GM18858 (cell line): ENCODE data around the gene COX19.

Source experiments
- ATAC-seq: cut with Tn5 transposase; IDR thresholded peaks from one replicate; pipeline ENCODE4 v1.9.1; 2021; ENCODE audit not compliant: unreplicated experiment

COX19 gene

DNA sequence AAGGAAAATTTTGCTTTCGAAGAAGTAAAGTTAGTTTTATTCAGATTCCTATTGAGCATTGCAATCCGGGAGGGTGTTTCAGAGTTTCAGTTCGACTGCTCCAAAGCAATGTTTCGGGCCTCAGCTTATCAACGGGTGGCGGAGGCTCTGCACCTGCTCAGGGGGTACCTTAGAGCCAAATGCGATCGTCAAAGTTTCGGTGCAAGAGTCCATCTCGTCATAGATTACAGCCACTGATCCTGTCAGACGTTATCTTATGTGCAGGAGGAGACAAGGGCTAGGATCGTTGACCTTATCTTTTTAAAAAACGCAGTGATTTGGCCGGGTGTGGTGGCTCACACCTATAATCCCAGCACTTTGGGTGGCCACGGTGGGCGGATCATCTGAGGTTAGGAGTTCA, 3.8 kb upstream of the COX19 start:
- ATAC-seq, result no peak

DNA sequence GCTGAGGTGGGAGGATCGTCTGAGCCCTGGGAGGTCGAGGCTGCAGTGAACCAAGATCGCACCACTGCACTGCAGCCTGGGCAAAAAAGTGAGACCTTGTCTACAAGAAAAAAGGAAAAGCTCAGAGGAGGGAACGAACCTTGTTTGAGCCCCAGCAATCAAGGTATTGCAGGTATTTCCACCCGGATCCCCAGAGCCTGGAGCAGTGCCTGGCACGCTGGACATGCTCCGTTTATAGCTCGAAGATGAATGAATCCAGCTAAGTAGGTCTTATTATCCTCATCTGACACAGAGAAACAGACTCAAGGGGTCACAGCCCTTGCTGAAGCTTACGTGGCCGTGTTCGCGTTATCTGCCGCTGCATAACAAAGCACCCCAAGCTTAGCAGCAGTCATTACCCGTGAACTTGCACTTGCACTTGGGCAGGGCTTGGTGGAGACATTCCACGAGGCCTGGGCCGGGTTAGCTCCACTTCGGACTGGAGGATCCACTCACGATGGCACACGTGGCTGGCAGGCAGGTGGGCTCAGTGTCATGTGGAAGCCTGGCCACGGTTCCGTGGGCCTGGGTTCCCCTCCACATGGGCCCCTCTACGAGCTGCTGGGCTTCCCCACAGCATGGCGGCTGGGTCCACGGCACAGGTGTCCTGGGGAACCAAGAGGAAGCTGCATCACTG, 3.2 kb upstream of the COX19 start:
- ATAC-seq, result no peak

DNA sequence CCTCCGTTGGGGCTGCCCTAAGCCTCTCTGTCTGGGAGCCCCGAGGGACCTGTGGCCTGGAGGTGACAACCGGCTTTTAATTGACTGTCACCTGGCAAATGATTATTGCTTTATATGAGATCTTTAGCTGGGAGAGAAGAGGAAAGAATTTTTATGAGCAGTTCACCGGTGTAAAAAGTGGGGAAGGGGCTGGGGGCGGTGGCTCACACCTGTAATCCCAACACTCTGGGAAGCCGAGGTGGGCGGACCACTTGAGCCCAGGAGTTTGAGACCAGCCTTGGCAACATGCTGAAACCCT, 2.6 kb upstream of the COX19 start:
- ATAC-seq, result no peak

DNA sequence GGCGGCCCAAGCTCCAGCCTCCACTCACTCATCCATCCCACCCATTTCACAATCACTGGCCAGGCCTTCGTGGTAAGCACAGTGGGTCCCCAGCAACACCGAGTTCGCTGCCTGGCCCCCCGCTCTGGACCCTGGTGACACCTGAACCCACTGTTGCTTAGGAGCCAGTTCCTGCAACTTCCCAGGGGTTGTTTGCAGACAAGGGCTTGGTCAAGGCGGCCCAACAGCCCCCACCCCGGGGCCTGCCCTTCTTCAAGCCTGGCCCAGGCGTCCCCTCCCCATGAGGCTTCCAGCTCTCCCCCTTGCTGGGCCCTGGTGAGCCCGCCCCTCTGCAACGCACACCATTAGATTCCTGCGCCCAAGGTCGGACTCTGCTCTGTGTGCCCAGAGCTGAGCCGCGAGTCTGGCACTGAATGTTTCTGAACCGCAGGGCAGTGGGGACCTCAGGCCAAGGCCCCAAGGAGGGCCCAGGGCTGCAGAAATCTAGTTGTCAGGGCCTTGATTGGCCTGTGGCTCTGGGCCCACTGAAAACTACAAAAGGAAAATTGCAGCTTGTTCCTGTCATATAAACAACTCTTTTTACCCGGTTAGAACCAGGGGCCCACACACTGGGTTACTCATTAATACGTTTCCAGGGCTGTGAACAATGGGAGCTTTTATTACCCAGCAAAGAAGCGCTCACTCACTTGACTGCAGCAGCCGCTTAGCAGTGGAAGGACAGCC, 2.1 kb upstream of the COX19 start:
- ATAC-seq, result no peak

DNA sequence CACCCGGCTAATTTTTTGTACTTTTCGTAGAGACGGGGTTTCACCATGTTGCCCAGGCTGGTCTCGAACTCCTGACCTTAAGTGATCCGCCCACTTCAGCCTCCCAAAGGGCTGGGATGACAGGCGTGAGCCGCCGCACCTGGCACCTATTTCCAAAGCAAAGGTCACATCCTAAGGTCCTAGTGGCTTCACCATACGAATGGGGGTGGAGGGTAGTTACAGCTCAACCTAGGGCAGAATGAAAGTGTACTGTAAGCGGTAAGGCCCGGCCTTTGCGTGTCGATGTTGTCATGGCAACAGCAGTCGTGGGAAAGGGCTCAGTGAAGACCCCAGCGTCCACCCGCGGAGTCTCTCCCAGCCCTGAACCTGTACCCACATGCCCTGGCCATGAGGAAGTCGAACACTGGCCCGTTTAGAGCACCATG, 1.6 kb upstream of the COX19 start:
- no peak for ATAC-seq

DNA sequence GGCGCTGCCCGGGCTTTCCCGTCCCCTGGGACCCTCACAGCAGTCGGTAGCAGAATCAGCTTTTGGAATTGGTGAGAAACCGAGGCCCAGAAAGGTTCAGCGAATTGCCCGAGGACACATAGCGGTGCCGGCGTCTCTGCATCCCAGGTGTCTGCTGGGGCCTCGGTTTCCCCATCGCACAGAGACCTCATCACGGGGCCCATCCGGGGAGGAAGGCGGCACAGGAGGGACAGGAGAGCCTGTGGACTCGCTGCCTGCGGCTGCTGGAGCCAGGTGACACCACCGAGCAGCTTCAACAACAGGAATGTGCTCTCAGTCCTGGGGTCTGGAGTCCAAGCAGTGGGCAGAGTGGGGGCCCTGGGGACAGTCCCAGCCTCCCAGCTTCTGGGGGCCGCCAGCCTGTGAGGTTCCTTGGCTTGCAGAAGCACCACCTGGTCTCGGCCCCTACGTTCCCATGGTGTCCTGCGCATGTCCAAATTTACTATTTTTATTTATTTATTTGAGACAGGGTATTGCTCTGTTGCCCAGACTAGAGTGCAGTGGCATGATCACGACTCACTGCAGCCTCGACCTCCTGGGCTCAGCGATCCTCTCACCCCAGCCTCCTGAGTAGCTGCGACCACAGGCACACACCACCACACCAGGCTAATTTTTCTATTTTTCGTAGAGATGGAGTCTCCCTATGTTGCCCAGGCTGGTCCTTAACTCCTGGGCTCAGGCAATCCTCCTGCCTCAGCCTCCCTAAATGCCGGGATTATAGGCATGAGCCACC, 539 bp upstream of the COX19 start:
- ATAC-seq, result no peak

DNA sequence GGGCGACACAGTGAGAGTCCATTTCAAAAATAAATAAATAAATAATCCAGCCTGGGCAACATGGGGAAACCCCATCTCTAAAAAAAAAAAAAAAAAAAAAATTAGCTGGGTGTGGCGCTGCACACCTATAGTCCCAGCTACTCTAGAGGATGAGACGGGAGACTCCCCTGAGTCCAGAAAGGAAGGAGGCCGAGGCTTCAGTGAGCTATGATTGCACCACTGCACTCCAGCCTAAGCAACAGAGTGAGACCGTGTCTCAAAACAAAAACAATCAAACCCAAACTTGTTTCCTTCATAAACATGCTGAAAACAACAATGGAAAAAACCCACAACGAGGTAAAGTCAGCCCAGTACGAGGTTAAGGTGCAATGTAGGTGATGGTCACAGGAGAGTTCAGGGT, 1.2 kb downstream of the COX19 start:
- no peak for ATAC-seq

DNA sequence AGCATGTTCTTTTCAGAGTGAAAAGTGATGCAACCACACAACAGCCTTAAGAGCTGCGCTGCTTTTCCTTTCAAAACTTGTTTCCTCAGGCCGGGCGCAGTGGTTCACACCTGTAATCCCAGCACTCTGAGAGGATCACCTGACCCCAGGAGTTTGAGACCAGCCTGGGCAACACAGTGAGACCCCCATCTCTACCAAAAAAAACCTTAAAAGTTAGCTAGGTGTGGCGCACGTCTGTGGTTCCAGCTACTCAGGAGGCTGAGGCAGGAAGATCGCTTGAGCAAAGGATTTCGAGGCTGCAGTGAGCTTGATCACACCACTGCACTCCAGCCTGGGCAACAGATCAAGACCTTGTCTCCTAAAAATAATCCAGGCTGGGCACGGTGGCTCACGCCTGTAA, 2.0 kb downstream of the COX19 start:
- no peak for ATAC-seq

DNA sequence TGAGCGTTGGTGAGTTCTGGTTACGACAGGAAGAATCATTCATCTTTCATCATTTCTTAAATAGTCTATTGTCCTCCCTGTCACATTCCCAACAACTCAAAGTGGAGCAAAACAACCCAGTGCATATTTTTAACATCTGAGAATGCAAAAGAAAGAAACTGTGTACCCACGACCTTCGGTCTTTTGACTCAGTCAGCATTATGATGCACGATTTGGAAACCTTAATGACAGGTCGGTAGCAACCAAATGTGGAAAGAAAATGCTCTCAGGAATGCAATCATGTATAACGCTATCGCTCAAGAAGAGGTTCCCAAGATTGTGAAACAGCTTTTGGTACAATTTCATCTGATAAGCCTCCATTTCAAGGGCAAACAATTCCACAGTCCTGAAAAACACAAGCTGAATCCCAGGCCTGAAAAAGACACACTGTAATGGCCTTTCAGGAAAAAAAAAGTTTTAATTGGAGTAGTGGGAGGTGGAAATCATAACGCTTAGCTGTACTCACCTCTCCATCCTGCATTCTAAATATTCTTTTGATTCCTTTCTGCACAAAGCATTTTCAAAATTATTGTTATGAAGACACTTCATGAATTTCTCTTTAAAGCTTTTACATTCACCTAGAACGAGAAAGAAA, 2.6 kb downstream of the COX19 start:
- no peak for ATAC-seq

DNA sequence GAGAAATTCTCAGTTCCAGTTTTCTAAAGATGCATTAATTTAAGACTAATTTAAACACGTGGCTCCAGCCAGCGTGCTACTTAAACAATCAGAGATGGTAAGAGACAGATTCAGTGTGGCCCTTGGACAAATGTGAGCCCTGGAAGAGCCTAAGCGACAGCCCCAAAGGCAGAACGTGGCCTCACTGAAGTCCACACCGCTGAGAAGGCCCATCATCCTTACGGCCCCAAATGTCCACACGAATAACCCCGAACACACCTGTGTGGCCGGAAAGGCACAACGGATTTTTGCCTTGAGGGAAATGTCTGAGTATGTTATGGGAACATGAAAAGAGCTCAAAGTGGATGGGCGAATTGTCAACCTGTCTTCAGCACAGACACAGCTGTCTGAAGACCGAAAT, 3.2 kb downstream of the COX19 start:
- no peak for ATAC-seq

DNA sequence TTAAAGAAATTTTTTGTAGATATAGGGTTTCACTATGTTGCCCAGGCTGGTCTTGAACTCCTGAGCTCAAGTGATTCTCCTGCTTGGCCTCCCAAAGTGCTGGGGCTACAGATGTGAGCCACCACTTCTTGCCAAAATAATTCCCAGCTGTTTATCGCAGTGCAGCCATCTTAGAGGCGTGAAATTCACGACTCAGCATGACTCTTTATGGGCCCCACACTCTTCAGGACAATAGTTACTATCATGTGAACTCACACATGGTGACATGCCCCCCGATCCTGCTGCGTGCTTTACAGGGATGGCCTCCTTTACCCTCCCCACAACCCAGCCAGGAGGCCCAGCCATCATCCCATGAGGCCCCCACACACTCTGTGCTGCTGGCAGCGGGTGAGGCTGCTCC, 4.6 kb downstream of the COX19 start:
- no peak for ATAC-seq

DNA sequence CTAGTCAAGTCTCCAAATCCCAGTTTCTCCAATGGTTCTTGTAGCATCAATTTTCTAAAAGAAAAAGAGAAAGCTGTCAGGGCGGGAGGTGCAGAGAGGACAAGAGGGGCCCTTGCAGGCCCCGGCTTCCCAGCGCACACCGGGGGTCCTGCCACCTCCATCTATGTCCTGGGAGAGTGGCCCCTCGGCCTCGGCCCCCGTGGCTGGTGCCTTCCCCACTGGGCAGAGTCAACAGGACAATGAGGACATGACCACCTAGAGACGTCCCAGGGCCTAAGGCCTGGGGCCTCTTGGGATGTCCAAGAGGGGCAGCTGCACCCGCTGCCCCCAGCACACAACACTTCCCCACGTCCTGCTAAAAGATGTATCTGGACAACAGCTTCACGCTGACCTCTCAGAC, 5.9 kb downstream of the COX19 start:
- ATAC-seq, result no peak

DNA sequence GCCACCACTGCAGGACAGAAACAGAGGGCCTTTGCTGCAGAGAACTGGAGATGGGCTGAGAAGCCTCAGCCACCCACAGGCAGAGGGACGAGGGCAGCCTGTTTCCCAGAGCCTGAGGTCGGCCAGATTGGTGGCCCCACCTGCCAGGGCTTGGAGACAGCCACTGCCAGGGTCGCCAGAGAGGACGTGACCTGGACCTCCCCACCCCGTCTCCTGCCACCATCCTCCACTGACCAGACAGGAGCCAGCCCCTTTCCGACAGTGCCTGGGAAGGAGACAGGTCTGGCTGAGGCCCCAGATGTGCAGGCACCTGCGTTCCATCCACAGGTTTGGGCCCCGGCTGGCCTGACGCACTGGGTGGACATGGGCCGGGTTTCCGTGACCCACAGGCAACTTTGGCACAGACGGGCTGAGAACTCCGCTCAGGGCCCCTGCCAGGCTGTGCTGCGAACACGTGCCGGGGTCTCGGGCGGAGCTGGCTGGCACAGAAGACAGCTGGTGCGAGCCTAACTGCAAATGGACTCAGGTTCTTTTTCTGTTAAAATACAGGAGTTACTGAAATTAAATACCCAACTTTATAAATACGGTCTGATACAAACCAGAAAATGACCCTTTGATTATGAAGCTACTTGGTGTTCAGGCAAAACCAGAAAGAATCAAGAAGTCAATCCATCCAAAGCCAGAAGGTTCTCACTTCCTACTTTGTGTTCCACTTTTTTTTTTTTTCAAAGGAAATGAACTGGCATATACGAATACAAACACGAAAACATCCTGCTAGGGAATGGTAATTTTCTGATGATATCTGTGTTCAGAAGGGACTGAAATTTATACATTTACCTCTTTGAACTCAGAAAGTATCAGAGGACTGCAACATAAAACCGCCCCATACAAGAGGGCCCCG, 6.9 kb downstream of the COX19 start:
- no peak for ATAC-seq

DNA sequence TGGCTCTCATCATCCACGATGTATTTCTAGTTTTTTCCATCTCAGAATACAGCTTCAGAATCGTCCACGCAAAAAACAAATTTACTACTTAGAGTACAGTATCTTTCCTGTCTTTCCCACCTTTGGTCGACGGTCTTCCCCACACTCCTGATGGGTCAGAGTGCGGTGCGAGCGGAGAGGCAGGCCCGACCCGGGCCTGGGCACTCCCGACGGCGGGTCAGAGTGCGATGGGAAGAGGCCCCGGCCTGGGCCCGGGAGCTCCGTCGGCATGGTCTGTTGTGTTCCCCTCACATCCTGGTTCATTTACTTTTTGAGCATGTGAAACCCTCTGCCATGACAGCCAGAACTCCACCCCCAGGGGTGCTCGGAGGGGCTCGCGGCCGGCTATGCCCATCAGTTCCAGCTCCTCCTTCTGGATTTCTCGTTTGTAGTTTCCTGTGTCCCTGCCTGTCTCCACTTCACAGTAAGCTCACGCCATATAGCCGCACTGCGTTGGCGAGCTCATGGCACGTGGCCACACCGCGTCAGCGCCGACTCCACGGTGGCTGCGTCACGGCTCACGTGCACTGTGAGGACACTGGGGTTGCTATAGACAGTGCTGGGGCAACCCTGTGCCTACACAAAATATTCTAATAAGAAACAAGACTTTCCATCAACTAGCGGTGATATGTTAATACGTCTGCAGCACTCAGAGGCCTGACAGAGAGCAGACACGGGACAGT, 7.8 kb downstream of the COX19 start:
- ATAC-seq, result no peak

DNA sequence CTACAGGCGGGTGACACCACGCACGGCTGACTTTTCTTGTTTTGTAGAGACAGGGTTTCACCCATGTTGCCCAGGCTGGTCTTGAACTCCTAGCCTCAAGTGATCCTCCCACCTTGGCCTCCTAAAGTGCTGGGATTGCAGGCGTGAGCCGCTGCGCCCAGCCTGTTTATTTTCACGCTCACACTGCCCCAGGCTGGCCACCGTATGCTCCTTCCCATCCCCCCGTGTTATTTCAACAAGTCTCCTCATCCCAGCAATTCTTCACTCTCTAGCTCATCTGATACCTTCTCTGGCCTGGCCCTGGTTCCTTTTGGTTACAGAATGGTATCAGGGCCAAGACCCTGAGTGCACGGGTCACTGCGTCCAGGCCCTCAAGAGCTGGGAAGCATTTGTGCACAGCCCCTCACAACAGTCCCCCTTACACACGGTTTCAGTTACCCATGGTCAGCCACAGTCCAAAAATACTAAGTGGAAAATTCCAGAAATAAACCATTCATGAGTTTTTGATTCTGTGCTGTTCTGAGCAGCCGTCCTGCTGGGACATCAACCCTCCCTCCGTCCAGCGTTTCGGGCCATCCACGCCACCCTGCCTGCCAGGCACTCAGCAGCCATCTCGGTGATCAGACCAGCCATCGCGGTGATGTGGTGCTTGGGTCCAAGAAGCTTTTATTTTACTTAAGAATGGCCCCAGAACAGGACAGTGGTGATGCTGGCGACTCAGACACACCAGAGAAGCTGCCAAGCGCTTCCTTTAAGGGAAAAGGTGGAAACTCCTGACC, 8.9 kb downstream of the COX19 start:
- no peak for ATAC-seq

DNA sequence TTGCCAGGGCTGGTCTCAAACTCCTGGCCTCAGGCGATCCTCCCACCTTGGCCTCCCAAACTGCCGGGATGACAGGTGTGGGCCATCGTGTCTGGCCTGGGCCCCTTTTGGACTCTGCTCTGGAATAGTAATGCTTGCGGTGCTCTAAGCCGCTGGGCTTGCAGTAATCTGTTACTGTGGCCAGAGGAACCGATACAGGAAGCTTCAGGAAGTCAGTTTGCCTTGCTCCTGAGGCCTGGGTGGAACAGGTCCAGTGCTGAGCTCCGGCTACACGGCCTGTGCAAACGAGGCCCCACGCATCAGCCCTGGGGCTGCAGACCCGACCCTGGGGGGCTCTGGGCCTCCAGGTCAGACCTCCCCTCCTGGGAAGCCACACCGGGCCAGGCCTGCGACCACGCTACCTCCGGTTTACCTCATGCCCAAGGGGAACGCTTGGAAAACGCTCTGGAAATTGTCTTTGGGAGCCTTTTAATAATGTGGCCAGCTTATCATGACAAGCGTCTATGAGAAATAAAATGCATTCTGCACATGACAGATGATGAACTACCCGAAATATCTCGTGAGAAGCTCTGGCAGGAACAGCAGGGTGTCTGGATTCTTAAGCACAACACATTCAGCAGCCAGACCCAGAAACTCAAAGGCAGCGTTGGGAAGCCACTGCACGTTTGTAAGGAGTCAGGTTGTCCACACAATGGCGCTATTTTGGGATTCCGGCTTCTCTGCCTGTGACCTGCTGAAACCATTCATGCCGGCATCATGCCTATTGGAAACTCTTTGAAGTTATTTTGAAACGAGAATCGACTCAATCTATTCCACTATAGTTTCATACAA, 10.7 kb downstream of the COX19 start:
- ATAC-seq, result no peak

DNA sequence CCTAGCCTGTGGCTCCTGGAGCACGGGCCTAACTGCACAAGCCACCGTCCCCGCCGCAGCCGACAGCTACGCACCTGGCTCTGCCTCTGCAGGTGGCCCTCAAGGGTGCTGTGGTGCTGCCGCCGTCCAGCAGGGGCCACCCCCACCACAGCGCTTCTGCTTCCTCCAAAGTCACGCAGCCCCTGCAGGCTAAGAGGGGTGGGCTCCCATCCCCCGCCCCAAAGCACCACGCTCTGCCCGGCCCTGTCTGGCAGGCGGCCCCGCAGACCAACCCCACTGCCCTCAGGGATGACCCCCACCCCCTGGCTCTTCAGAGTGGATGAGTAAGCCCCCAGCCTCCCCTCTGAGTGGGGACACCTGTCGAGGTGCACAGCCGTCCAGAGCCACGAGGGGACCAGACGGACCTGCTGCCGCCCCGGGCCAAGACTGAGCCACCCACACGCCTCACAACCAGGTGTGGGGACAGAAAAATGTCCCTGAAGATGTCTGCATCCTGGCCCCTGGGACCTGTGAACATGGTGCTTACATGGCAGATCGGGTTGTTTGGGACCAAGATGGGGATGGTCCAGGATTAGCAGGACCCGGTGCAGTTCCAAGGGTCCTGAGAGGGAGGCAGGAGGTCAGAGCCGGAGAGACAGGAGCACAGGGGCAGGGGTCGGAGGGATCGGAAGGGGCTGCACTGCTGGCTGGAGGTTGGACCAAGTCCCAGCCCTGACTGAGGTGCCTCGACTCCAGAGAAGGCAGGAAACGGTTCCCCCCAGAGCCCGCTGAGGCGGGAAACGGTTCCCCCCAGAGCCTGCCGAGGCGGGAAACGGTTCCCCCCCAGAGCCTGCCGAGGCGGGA, 11.9 kb downstream of the COX19 start:
- ATAC-seq, result no peak
